Measurements from ENCODE around the gene TSPEAR. TPM values are rescaled to one million over a fixed set of nuclear protein-coding genes. Genes with fewer than 3 reads are reported as not detected.

Gene TSPEAR
- total and polyA plus RNA-seq, 2 of the 13 experiments (the other 11 are each of a cell fraction or from before 2014, with no cell fraction given) = 0.07 to 0.32 TPM

- Histone ChIP-seq H3K36me3 (replicated peaks in 1 of 2; ENCODE audit: control insufficient read depth in 1 of 2, insufficient read depth in 2 of 2, low read length in 2 of 2) (no peaks in the 10 kb centered on the region), H3K4me1 (ENCODE audit: insufficient read depth, low read length) (peaks cover 52% of the 10 kb centered on the region), H3K9me3 (ENCODE audit: low read length) (no peaks in the 10 kb centered on the region), H4K20me1 (ENCODE audit: insufficient read depth, low read length) (no peaks in the 10 kb centered on the region), H3K4me3 (replicated peaks in 1 of 3; ENCODE audit: insufficient read depth in 1 of 3, low read depth in 2 of 3, low read length in 3 of 3) (peak overlapping the region in 1 of 3 experiments; percentile 4; a peak in 1 of 6 replicates), H3K27me3 (ENCODE audit: control insufficient read depth in 1 of 2, insufficient read depth in 2 of 2, low read length in 2 of 2) (no peaks in the 10 kb centered on the region; a peak in 1 of 5 replicates), H2AFZ (ENCODE audit: low read length) (no peak overlapping the region), H3K27ac (ENCODE audit: extremely low read length, insufficient read depth, low read length) (peak overlapping the region; percentile 80), H3K79me2 (ENCODE audit: insufficient read depth, low read length) (no peaks in the 10 kb centered on the region), H3K4me2 (ENCODE audit: low read depth, low read length) (peak overlapping the region; percentile 59), H3K9ac (ENCODE audit: insufficient read depth, low read depth, low read length) (peak overlapping the region; percentile 54)
- intact Hi-C loops (cut with micrococcal nuclease; ENCODE audit: unreplicated experiment) (no loop called here), in situ Hi-C loops (cut with HindIII; ENCODE audit: extremely low pct_ligation_motif_present, low pct_unique_long_range_greater_than_20kb) (no loop called here)
- DNase-seq (ENCODE audit: low spot score) = peak; percentile 81
- ATAC-seq = peak; percentile 90
- ChIA-PET POLR2A (no interaction called here), CTCF (ENCODE audit: low intra/inter-chr PET ratio, low total read pairs) (no interaction called here)
- 42% methylated on average over 12 of the region's 20 CpGs for WGBS (ENCODE audit: low lambda C conversion rate)
- FAIRE-seq = peak; percentile 78
- BruUV-seq (replicated peaks) = no TSS peak
- TF ChIP-seq NRL (CRISPR knock-in tag; IDR thresholded peaks at IDR 0.05; ENCODE audit: borderline replicate concordance) = peak; percentile 84; the same call in 1 of the 2 replicates
- peak; percentile 64; the same call in 1 of the 2 replicates for TF ChIP-seq STAT6 (CRISPR knock-in tag; IDR thresholded peaks at IDR 0.05; ENCODE audit: borderline replicate concordance)
- TF ChIP-seq JARID2 (CRISPR knock-in tag; IDR thresholded peaks at IDR 0.05; ENCODE audit: insufficient replicate concordance) = peak; percentile 47
- TF ChIP-seq ZNF780A (CRISPR knock-in tag; IDR thresholded peaks at IDR 0.05) = no peak
- TF ChIP-seq CHD4 (IDR thresholded peaks at IDR 0.05; ENCODE audit: borderline replicate concordance, low read length) = peak; percentile 25; the same call in 1 of the 2 replicates
- no peak for TF ChIP-seq ZBTB46 (CRISPR knock-in tag; IDR thresholded peaks at IDR 0.05; ENCODE audit: borderline replicate concordance)
- no peak for TF ChIP-seq ZNF710 (CRISPR knock-in tag; IDR thresholded peaks at IDR 0.05; ENCODE audit: borderline replicate concordance)
- no peak for TF ChIP-seq ZNF775 (CRISPR knock-in tag; IDR thresholded peaks at IDR 0.05; ENCODE audit: borderline replicate concordance)
- TF ChIP-seq, protein P1, sequence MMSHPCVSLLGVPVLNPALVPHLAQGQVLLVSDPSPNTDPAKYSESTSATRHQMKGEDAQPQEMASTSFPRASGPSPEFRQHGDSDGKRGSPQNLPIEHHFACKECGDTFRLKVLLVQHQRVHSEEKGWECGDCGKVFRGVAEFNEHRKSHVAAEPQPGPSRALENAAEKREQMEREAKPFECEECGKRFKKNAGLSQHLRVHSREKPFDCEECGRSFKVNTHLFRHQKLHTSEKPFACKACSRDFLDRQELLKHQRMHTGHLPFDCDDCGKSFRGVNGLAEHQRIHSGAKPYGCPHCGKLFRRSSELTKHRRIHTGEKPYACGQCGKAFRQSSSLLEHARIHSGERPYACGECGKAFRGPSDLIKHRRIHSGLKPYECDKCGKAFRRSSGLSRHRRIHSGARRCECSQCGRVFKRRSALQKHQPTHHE (CRISPR knock-in tag; IDR thresholded peaks at IDR 0.05; ENCODE audit: borderline replicate concordance) = no peak
- peak; percentile 56; the same call in 1 of the 2 replicates for TF ChIP-seq BRD4 (CRISPR knock-in tag; IDR thresholded peaks at IDR 0.05)
- peak; percentile 76 for TF ChIP-seq NCOA2 (CRISPR knock-in tag; IDR thresholded peaks at IDR 0.05)
- peak; percentile 70; the same call in 1 of the 2 replicates for TF ChIP-seq ZNF296 (CRISPR knock-in tag; conservative IDR thresholded peaks at IDR 0.05)
- no peak for TF ChIP-seq ZFP41 (CRISPR knock-in tag; IDR thresholded peaks at IDR 0.05; ENCODE audit: borderline replicate concordance)
- peak; percentile 63; the same call in 1 of the 2 replicates for TF ChIP-seq ZKSCAN8 (CRISPR knock-in tag; IDR thresholded peaks at IDR 0.05; ENCODE audit: borderline replicate concordance)
Measured at GRCh38 chr21:44593598-44594405, 117.6 kb downstream of the TSPEAR start.
